Endothelial cell of umbilical vein (primary cell): ENCODE data around the gene KPTN. TPM values are rescaled to one million over a fixed set of nuclear protein-coding genes. Genes with fewer than 3 reads are reported as not detected.
A peak's percentile ranks its signal among the peaks of the same experiment; 100 is the strongest.

Experiments
- BruUV-seq: library from RNA; stranded (reverse); fragments of 400-500 nt; replicated peaks from 2 replicates; lab custom pipeline; 2021; lab: Mats Ljungman, UMichigan
- CTCF ChIA-PET: fragments of 300-600, 350-600 bp; sonication (Branson Sonifier 250); formaldehyde crosslinking; loops from one replicate; lab custom pipeline; 2021; ENCODE audit warnings: antibody characterized with exemption, inconsistent platforms; lab: Charles Lee
- POLR2A ChIA-PET: fragments of 300-600, 350-600 bp; sonication (Branson Sonifier 250); formaldehyde crosslinking; loops from one replicate; lab custom pipeline; 2021; ENCODE audit warnings: antibody characterized with exemption, inconsistent platforms; lab: Charles Lee
- DNase-seq: peaks from one replicate; pipeline ENCODE4 v3.0.0-alpha.2; 2011; ENCODE audit warnings: low read depth, low spot score
- FAIRE-seq: peaks from 2 replicates; lab custom pipeline; 2011; peaks lifted over from hg19 to GRCh38; lab: Jason Lieb, UNC
- H2AFZ ChIP-seq: 2 replicates; pipeline ENCODE4 v1.6.0; 2012; ENCODE audit warnings: low read depth, low read length, control low read depth, inconsistent platforms
- H3K27ac ChIP-seq: 2 replicates; pipeline ENCODE4 v1.5.1; 2011; ENCODE audit warnings: low read depth, mild to moderate bottlenecking, control low read depth, low read length, moderate library complexity; ENCODE audit not compliant: insufficient read depth
- H3K27me3 ChIP-seq, 2 experiments: 2 replicates each; pipeline versions ENCODE4 v1.6.0 to v1.6.1; 2011; ENCODE audit warnings: low read length in 2 of 2, mixed read lengths in 1 of 2; ENCODE audit not compliant: control insufficient read depth in 2 of 2, insufficient read depth in 2 of 2
- H3K36me3 ChIP-seq, 2 experiments: 2 replicates in 1 of 2; 3 replicates in 1 of 2; pipeline ENCODE4 v1.5.1; 2011; ENCODE audit warnings: low read length in 2 of 2, mild to moderate bottlenecking in 1 of 2, moderate library complexity in 1 of 2; ENCODE audit not compliant: control insufficient read depth in 2 of 2, insufficient read depth in 2 of 2; ENCODE audit errors: extremely low read depth in 1 of 2
- H3K4me1 ChIP-seq: 3 replicates; pipeline ENCODE4 v1.5.1; 2011; ENCODE audit warnings: mild to moderate bottlenecking, low read length; ENCODE audit not compliant: control insufficient read depth, insufficient read depth; ENCODE audit errors: extremely low read depth
- H3K4me2 ChIP-seq: 2 replicates; pipeline ENCODE4 v1.6.1; 2011; ENCODE audit warnings: low read length, control low read depth, mixed read lengths; ENCODE audit not compliant: insufficient read depth
- H3K4me3 ChIP-seq, 3 experiments: fragments of 200-600 bp in 1 of 3; sonication (generic), shearing (Covaris generic) in 1 of 3; replicated peaks in 1 of 3; 2 replicates each; pipeline ENCODE4 v1.5.1; 2011 to 2016; ENCODE audit warnings: control low read depth in 3 of 3, low read length in 3 of 3, mild to moderate bottlenecking in 2 of 3, inconsistent platforms in 1 of 3, low read depth in 1 of 3, moderate library complexity in 1 of 3; ENCODE audit not compliant: insufficient read depth in 1 of 3
- H3K79me2 ChIP-seq: 2 replicates; pipeline ENCODE4 v1.6.0; 2012; ENCODE audit warnings: low read length, inconsistent platforms; ENCODE audit not compliant: control insufficient read depth, insufficient read depth
- H3K9ac ChIP-seq: replicated peaks from 2 replicates; pipeline ENCODE3; 2011; ENCODE audit warnings: low read length, control low read depth; ENCODE audit not compliant: insufficient read depth; ENCODE audit errors: extremely low read depth
- H3K9me1 ChIP-seq: replicated peaks from 3 replicates; pipeline ENCODE4 v1.6.0; 2011; ENCODE audit warnings: mild to moderate bottlenecking, low read length; ENCODE audit not compliant: control insufficient read depth, insufficient read depth; ENCODE audit errors: extremely low read depth
- H3K9me3 ChIP-seq: replicated peaks from 2 replicates; pipeline ENCODE4 v1.5.1; 2012; ENCODE audit warnings: low read length, inconsistent platforms; ENCODE audit not compliant: control insufficient read depth, insufficient read depth
- H4K20me1 ChIP-seq: replicated peaks from 2 replicates; pipeline ENCODE3; 2011; ENCODE audit warnings: mild to moderate bottlenecking, low read length; ENCODE audit not compliant: control insufficient read depth, insufficient read depth; ENCODE audit errors: extremely low read depth
- EZH2 ChIP-seq: IDR thresholded peaks from 2 replicates; pipeline ENCODE4 v1.6.1; 2012; ENCODE audit warnings: borderline replicate concordance, low read depth, mild to moderate bottlenecking, moderate library complexity, low read length, inconsistent platforms; ENCODE audit not compliant: severe bottlenecking
- FOS ChIP-seq: IDR thresholded peaks from 2 replicates; pipeline ENCODE4 v1.6.1; 2011; ENCODE audit warnings: mild to moderate bottlenecking, low read length, moderate library complexity, borderline replicate concordance; ENCODE audit not compliant: insufficient read depth
- GATA2 ChIP-seq: IDR thresholded peaks from 2 replicates; pipeline ENCODE4 v1.7.0; 2011; ENCODE audit warnings: low read depth, mild to moderate bottlenecking, moderate library complexity, mixed read lengths, low read length; ENCODE audit not compliant: insufficient read length, insufficient read depth
- JUN ChIP-seq: IDR thresholded peaks from 2 replicates; pipeline ENCODE4 v1.6.1; 2011; ENCODE audit warnings: borderline replicate concordance, low read depth; ENCODE audit not compliant: insufficient read length, insufficient read depth
- MYC ChIP-seq: IDR thresholded peaks from one replicate; pipeline ENCODE4 v1.6.1; 2011; ENCODE audit warnings: mild to moderate bottlenecking, low read depth, low read length
- POLR2A ChIP-seq: IDR thresholded peaks from 2 replicates; pipeline ENCODE4 v1.6.1; 2012; ENCODE audit warnings: low read depth, mild to moderate bottlenecking, control low read depth, low read length
- POLR2AphosphoS5 ChIP-seq: IDR thresholded peaks from 2 replicates; pipeline ENCODE4 v1.6.1; 2012; ENCODE audit warnings: low read depth, mild to moderate bottlenecking, control low read depth, low read length, moderate library complexity; ENCODE audit not compliant: insufficient read depth
- dilution Hi-C: fragments of 300-500 bp; cut with MboI; formaldehyde crosslinking; loops from one replicate; pipeline ENCODE4 v1.15.0; 2019; ENCODE audit warnings: low sequenced_read_pairs; ENCODE audit not compliant: extremely low pct_ligation_motif_present
- intact Hi-C: fragments of 100-400 bp; cut with micrococcal nuclease; formaldehyde crosslinking; loops from one replicate; pipeline ENCODE4 v1.10.0; 2022
- polyA plus RNA-seq, 4 experiments: library from polyadenylated mRNA; depleted of rRNA in 3 of 4; stranded (reverse) in 3 of 4; unstranded in 1 of 4; fragments of >200 nt; gene quantifications; 2 replicates each; pipeline versions ENCODE4 v1.2.1 to v1.2.3, GENCODE V29; 2011 to 2012; ENCODE audit warnings: missing spikeins in 1 of 4
- total RNA-seq: library from RNA; stranded (reverse); gene quantifications from 2 replicates; pipeline ENCODE4 v1.2.3, GENCODE V29; 2021
- TF ChIP-seq, protein P1 (sequence below), 2 donors: IDR thresholded peaks; 1 replicate in 1 of 2; 2 replicates in 1 of 2; pipeline ENCODE4 v1.5.1; 2011; ENCODE audit warnings: low read length in 2 of 2, mild to moderate bottlenecking in 2 of 2, moderate library complexity in 2 of 2, control low read depth in 1 of 2, inconsistent platforms in 1 of 2, low read depth in 1 of 2; ENCODE audit not compliant: insufficient read depth in 1 of 2; ENCODE audit errors: extremely low read depth in 1 of 2
- TF ChIP-seq, protein P2 (sequence below): IDR thresholded peaks from 2 replicates; pipeline ENCODE4 v1.6.1; 2011; ENCODE audit not compliant: insufficient read depth, insufficient read length

The KPTN gene
- total and polyA plus RNA-seq, 2 donors (not counting 3 experiments of a cell fraction or from before 2014, with no cell fraction given) = 14.7 to 15.5 TPM

DNA sequence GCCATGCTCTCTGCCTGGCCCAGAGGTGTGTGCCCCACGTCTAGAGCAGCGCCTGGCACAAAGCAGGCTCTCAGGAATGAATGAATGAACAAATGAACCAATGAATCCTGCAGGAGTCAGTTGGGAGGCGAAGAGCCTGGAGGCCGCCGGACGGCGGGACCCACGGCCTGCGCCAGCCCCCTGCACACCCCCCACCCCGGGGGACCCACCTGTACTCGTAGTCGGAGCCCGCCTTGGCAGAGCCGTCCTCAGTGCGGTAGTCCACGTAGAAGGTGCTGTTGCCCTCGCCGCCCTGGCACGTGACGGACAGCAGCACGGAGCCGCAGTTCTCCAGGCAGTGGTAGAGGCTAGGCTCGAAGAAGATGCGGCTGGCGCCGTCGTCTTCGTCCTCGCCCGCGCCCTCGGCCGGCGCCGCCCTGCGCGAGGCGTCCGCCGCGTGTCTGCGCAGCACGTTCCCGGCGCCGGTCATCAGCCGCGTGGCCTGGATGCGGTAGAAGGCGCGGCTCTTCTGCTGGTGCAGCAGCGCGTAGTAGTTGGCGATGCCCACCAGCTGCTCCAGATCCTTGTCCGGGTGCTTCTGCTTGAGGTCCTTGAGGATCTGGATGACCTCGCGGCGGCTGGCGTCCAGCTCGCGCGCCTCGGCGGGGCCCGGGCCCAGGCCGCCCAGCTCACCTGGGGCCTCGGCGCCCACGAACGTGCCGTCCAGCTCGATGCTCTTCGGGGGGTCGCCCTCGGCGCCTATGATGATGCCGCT is 27.1 kb downstream of the KPTN start:
- intact Hi-C loops = no loop called here
- H4K20me1 ChIP-seq = no peaks in the 10 kb centered on the region
- no peaks in the 10 kb centered on the region for H3K36me3 ChIP-seq
- H3K27ac ChIP-seq = no peak overlapping the region
- no peaks in the 10 kb centered on the region for H3K79me2 ChIP-seq
- FAIRE-seq = no peak
- no peak for TF ChIP-seq GATA2
- no peak for TF ChIP-seq MYC
- TF ChIP-seq POLR2A = no peak
- TF ChIP-seq FOS = no peak
- TF ChIP-seq EZH2 = peak; percentile 43
- no peak for TF ChIP-seq JUN
- H3K9me1 ChIP-seq = no peaks in the 10 kb centered on the region
- no peaks in the 10 kb centered on the region for H3K9me3 ChIP-seq
- dilution Hi-C loops = no loop called here
- ChIA-PET POLR2A (no interaction called here), CTCF (interaction anchor here (1.3 kb wide), 1 partner anchor 251 kb away, joined by 3 read pairs; no protein-coding TSS in a partner anchor)
- H3K4me2 ChIP-seq = no peak overlapping the region
- no TSS peak for BruUV-seq
- no peak for DNase-seq
- H3K4me1 ChIP-seq = no peaks in the 10 kb centered on the region
- no peak overlapping the region for H3K4me3 ChIP-seq
- H3K9ac ChIP-seq = no peak overlapping the region
- H3K27me3 ChIP-seq = peaks cover 44% of the 10 kb centered on the region in 2 experiments
- H2AFZ ChIP-seq = no peak overlapping the region

DNA sequence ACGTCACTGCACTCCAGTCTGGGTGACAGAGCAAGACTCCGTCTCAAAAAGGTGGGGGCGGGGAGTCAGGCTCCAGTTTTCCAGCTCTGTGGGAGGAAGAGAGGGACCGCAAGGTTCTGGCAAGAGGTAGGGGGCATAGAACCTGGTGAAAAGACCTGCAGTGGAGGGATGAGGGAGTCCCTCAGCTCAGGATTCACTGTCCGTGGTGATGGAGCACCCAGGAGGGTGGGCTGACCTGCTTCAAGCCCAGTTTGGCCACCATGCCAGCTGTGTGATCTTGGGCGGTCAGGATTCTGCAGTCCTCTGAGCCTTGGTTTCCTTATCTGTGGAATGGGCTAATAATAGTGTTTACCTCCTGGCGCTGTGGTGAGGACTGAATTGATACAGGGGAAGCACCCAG is 33.5 kb downstream of the KPTN start:
- BruUV-seq = no TSS peak
- ChIA-PET CTCF (interaction anchor here (1.3 kb wide), 1 partner anchor 13 kb away, joined by 5 read pairs; no protein-coding TSS in a partner anchor), POLR2A (no interaction called here)
- H3K4me1 ChIP-seq = no peaks in the 10 kb centered on the region
- H3K4me2 ChIP-seq = no peak overlapping the region
- no peaks in the 10 kb centered on the region for H4K20me1 ChIP-seq
- H3K9ac ChIP-seq = no peak overlapping the region
- no peaks in the 10 kb centered on the region for H3K36me3 ChIP-seq
- no peak for DNase-seq
- no peaks in the 10 kb centered on the region for H3K79me2 ChIP-seq
- no peak for FAIRE-seq
- intact Hi-C loops (no loop called here), dilution Hi-C loops (no loop called here)
- H2AFZ ChIP-seq = no peak overlapping the region
- no peaks in the 10 kb centered on the region for H3K9me1 ChIP-seq
- H3K27me3 ChIP-seq = peaks cover 20 to 24% of the 10 kb centered on the region in 2 experiments
- TF ChIP-seq FOS (no peak), EZH2 (no peak), POLR2AphosphoS5 (no peak), GATA2 (no peak), JUN (no peak), MYC (no peak), POLR2A (no peak)
- TF ChIP-seq, protein P1, sequence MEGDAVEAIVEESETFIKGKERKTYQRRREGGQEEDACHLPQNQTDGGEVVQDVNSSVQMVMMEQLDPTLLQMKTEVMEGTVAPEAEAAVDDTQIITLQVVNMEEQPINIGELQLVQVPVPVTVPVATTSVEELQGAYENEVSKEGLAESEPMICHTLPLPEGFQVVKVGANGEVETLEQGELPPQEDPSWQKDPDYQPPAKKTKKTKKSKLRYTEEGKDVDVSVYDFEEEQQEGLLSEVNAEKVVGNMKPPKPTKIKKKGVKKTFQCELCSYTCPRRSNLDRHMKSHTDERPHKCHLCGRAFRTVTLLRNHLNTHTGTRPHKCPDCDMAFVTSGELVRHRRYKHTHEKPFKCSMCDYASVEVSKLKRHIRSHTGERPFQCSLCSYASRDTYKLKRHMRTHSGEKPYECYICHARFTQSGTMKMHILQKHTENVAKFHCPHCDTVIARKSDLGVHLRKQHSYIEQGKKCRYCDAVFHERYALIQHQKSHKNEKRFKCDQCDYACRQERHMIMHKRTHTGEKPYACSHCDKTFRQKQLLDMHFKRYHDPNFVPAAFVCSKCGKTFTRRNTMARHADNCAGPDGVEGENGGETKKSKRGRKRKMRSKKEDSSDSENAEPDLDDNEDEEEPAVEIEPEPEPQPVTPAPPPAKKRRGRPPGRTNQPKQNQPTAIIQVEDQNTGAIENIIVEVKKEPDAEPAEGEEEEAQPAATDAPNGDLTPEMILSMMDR (IDR thresholded peaks at IDR 0.05; ENCODE audit: extremely low read depth in 1 of 2, insufficient read depth in 1 of 2, low read depth in 1 of 2, low read length in 2 of 2) = no peak
- TF ChIP-seq, protein P2, sequence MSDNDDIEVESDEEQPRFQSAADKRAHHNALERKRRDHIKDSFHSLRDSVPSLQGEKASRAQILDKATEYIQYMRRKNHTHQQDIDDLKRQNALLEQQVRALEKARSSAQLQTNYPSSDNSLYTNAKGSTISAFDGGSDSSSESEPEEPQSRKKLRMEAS = no peak
- no peak overlapping the region for H3K27ac ChIP-seq
- H3K9me3 ChIP-seq = no peaks in the 10 kb centered on the region
- H3K4me3 ChIP-seq = no peak overlapping the region
